ENCODE results near the gene IGFL3. TPM values are rescaled to one million over a fixed set of nuclear protein-coding genes. Genes with fewer than 3 reads are reported as not detected.
"Not testable (repeated sequence)": the region's sequence is repeated elsewhere in the genome, so short reads cannot be mapped to it uniquely, and the experiment has no call there.

Gene IGFL3
- total and polyA plus RNA-seq, 2 of the 13 experiments (the other 11 are each of a cell fraction or from before 2014, with no cell fraction given) = not detected

DNA sequence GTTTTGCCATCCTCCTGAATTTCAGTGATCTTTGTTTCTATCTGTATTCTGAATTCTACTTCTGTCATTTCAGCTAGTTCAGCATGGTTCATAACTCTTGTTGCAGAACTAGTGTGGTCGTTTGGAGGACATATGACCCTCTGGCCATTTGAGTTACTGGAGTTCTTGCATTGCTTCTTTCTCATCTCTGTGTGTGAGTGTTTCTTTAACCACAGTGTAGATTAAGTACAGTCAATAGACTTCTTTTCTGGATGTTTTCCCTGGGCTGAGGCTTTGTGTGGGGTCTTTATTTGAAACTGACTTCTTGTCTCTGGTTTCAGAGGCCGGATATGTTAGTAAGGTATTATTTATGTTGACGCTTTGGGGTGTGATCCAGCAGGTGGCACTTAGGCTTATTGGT lies 38.2 kb upstream of the IGFL3 start:
- H3K36me3 ChIP-seq (replicated peaks in 1 of 2; ENCODE audit: control insufficient read depth in 1 of 2, insufficient read depth in 2 of 2, low read length in 2 of 2) = no peaks in the 10 kb centered on the region
- H3K27ac ChIP-seq (ENCODE audit: extremely low read length, insufficient read depth, low read length) = no peak overlapping the region
- intact Hi-C loops (cut with micrococcal nuclease; ENCODE audit: unreplicated experiment) (no loop called here), in situ Hi-C loops (cut with HindIII; ENCODE audit: extremely low pct_ligation_motif_present, low pct_unique_long_range_greater_than_20kb) (no loop called here)
- peaks cover 0 to 5% of the 10 kb centered on the region in 2 experiments; a peak in 3 of 5 replicates for H3K27me3 ChIP-seq (ENCODE audit: control insufficient read depth in 1 of 2, insufficient read depth in 2 of 2, low read length in 2 of 2)
- ATAC-seq (no peak), DNase-seq (ENCODE audit: low spot score) (no peak), FAIRE-seq (no peak)
- no peaks in the 10 kb centered on the region for H3K79me2 ChIP-seq (ENCODE audit: insufficient read depth, low read length)
- BruUV-seq (replicated peaks) = no TSS peak
- POLR2A ChIA-PET = no interaction called here
- no peaks in the 10 kb centered on the region for H3K4me1 ChIP-seq (ENCODE audit: insufficient read depth, low read length)
- no peaks in the 10 kb centered on the region for H3K9me3 ChIP-seq (ENCODE audit: low read length)
- H3K4me3 ChIP-seq (replicated peaks in 1 of 3; ENCODE audit: insufficient read depth in 1 of 3, low read depth in 2 of 3, low read length in 3 of 3) = no peak overlapping the region
- TF ChIP-seq ZNF446 (CRISPR knock-in tag; IDR thresholded peaks at IDR 0.05) (no peak), POLR2AphosphoS2 (IDR thresholded peaks at IDR 0.05; ENCODE audit: low read depth, low read length) (no peak), ZNF124 (CRISPR knock-in tag; IDR thresholded peaks at IDR 0.05) (no peak), RBFOX2 (IDR thresholded peaks at IDR 0.05; ENCODE audit: low read depth, low read length) (no peak), MXD4 (CRISPR knock-in tag; IDR thresholded peaks at IDR 0.05) (no peak), RELA (CRISPR knock-in tag; IDR thresholded peaks at IDR 0.05) (no peak), SATB2 (CRISPR knock-in tag; IDR thresholded peaks at IDR 0.05) (no peak), AHR (CRISPR knock-in tag; IDR thresholded peaks at IDR 0.05) (no peak), IKZF4 (CRISPR knock-in tag; IDR thresholded peaks at IDR 0.05; ENCODE audit: borderline replicate concordance, low read depth, not compliant biosample characterization) (no peak), NFKB2 (CRISPR knock-in tag; IDR thresholded peaks at IDR 0.05; ENCODE audit: borderline replicate concordance) (no peak), ZBTB21 (CRISPR knock-in tag; IDR thresholded peaks at IDR 0.05) (no peak), ERF (CRISPR knock-in tag; IDR thresholded peaks at IDR 0.05) (no peak)
- TF ChIP-seq, protein P1, sequence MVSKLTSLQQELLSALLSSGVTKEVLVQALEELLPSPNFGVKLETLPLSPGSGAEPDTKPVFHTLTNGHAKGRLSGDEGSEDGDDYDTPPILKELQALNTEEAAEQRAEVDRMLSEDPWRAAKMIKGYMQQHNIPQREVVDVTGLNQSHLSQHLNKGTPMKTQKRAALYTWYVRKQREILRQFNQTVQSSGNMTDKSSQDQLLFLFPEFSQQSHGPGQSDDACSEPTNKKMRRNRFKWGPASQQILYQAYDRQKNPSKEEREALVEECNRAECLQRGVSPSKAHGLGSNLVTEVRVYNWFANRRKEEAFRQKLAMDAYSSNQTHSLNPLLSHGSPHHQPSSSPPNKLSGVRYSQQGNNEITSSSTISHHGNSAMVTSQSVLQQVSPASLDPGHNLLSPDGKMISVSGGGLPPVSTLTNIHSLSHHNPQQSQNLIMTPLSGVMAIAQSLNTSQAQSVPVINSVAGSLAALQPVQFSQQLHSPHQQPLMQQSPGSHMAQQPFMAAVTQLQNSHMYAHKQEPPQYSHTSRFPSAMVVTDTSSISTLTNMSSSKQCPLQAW (CRISPR knock-in tag; IDR thresholded peaks at IDR 0.05) = no peak
- CTCF ChIA-PET (ENCODE audit: low intra/inter-chr PET ratio, low total read pairs) = no interaction called here
- no peak overlapping the region for H2AFZ ChIP-seq (ENCODE audit: low read length)
- H3K4me2 ChIP-seq (ENCODE audit: low read depth, low read length) = no peak overlapping the region
- H4K20me1 ChIP-seq (ENCODE audit: insufficient read depth, low read length) = no peaks in the 10 kb centered on the region
- no peak overlapping the region for H3K9ac ChIP-seq (ENCODE audit: insufficient read depth, low read depth, low read length)
- WGBS (ENCODE audit: low lambda C conversion rate) = 13% methylated on average over 3 of the region's 3 CpGs

DNA sequence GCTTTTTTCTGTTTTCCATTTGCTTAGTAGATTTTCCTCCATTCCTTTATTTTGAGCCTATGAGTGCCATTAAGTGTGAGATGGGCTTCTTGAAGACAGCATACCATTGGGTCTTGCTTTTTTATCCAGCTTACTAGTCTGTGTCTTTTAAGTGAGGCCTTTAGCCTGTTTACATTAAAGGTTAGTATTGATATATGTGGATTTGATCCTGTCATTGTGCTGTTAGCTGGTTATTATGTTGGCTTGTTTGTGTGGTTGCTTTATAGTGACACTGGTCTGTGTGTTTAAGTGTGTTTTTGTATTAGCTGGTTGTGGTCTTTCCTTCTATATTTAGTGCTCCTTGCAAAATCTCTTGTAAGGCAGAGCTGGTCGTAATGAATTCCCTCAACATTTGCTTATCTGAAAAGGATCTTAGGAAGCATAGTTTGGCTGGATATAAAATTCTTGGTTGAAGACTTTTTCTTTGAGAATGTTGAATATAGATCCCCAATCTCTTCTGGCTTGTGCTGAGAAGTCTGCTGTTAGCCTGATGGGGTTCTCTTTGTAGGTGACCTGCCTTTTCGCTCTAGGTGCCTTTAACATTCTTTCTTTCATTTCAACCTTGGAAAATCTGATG lies 37.3 kb upstream of the IGFL3 start:
- ATAC-seq; H3K79me2 ChIP-seq (ENCODE audit: insufficient read depth, low read length); H3K4me2 ChIP-seq (ENCODE audit: low read depth, low read length); FAIRE-seq; H4K20me1 ChIP-seq (ENCODE audit: insufficient read depth, low read length); intact Hi-C loops (cut with micrococcal nuclease; ENCODE audit: unreplicated experiment); H2AFZ ChIP-seq (ENCODE audit: low read length); DNase-seq (ENCODE audit: low spot score); H3K27ac ChIP-seq (ENCODE audit: extremely low read length, insufficient read depth, low read length); H3K9me3 ChIP-seq (ENCODE audit: low read length); H3K9ac ChIP-seq (ENCODE audit: insufficient read depth, low read depth, low read length); CTCF ChIA-PET (ENCODE audit: low intra/inter-chr PET ratio, low total read pairs); BruUV-seq (replicated peaks); in situ Hi-C loops (cut with HindIII; ENCODE audit: extremely low pct_ligation_motif_present, low pct_unique_long_range_greater_than_20kb); H3K4me1 ChIP-seq (ENCODE audit: insufficient read depth, low read length); H3K27me3 ChIP-seq (ENCODE audit: control insufficient read depth in 1 of 2, insufficient read depth in 2 of 2, low read length in 2 of 2); H3K4me3 ChIP-seq (replicated peaks in 1 of 3; ENCODE audit: insufficient read depth in 1 of 3, low read depth in 2 of 3, low read length in 3 of 3); H3K36me3 ChIP-seq (replicated peaks in 1 of 2; ENCODE audit: control insufficient read depth in 1 of 2, insufficient read depth in 2 of 2, low read length in 2 of 2); POLR2A ChIA-PET: not testable (repeated sequence)
- WGBS (ENCODE audit: low lambda C conversion rate) = 0% methylated on average over 2 of the region's 2 CpGs

Measured in HepG2 (cell line).